ENCODE results near the gene VPS36. TPM values are rescaled to one million over a fixed set of nuclear protein-coding genes. Genes with fewer than 3 reads are reported as not detected.

VPS36 gene
- total and polyA plus RNA-seq, 10 of the 15 experiments (the other 5 are each of a cell fraction or from before 2014, with no cell fraction given): 10.3 to 29.0 (median 23.9) TPM

DNA sequence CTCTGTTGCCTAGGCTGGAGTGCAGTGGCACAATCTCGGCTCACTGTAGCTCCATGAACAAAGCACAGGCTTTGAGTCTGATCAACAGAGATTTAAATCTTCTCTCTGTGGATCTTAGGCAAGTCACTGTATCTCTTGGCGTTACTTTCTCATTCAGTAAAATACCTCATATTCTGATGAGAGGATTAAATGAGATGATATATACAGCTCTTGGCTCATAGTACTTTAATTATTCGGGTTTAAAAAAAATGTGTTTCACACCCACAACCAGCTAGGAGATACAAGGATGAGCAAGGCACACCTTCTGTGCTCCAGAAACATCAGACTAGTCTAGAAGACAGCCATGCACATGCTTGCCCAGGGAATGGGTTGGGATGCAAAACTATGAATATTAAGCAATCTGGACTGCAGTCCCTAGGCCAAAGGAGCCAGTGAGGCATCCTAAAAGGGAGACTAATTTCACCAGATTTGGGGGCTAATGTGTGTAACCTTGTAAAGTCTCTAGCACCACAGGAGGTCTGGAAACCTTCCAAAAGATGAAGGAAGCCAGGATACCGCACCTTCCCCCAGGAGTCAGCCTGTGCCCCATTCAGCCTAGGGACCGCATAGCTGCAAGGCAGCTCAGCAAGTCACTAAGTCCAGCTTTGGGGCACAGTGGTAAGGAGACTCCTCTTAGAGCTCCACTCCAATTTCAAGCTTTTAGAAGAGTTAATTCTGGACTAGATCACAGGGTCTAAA, 2.5 kb downstream of the VPS36 start (continued):
- TF ChIP-seq ASH2L (IDR thresholded peaks at IDR 0.05; ENCODE audit: borderline replicate concordance, low read depth) (no peak), ZNF592 (IDR thresholded peaks at IDR 0.05) (no peak), IRF4 (IDR thresholded peaks at IDR 0.05; ENCODE audit: low read depth, low read length) (no peak), STAT1 (conservative IDR thresholded peaks at IDR 0.05) (no peak)

DNA sequence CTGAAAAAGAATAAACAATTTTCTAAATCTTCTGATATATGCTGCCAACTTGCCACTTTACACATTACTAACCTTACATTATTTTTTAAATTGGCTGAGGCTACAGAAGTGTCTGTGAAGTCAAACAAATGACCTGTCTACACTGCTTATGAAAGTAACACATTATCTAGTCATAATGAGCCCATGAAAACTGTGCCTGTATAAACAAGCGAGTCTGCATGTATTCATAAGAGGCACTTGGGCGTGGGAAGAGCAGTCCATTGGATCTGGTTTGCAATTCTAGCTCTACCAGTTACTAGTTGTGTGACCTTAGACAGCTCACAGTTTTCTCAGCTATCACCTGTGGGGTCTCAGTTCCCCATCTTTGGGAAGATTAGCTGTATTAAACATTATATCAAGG, 3.1 kb downstream of the VPS36 start:
- CTCF ChIA-PET: interaction anchor here (0.7 to 5.3 kb wide), 8 partner anchors 9 to 443 kb away, joined by 3 to 82 read pairs (median 4); no protein-coding TSS in a partner anchor
- in situ Hi-C loops (cut with MboI) (loop anchor here (5.0 kb wide), 1 partner anchor 100 kb away; no protein-coding TSS in a partner anchor), intact Hi-C loops (cut with micrococcal nuclease; ENCODE audit: unreplicated experiment) (no loop called here)
- BruUV-seq (replicated peaks): no TSS peak
- RAD21 ChIA-PET (ENCODE audit: unreplicated experiment): interaction anchor here (0.6 to 4.4 kb wide), 7 partner anchors 9 to 250 kb away, joined by 3 to 34 read pairs (median 4); no protein-coding TSS in a partner anchor
- H3K9ac ChIP-seq (ENCODE audit: control insufficient read depth, insufficient read depth, low read length): no peak overlapping the region
- no peak overlapping the region for H3K27ac ChIP-seq (ENCODE audit: control insufficient read depth, insufficient read depth)
- no peaks in the 10 kb centered on the region for H3K36me3 ChIP-seq (ENCODE audit: control insufficient read depth in 2 of 2, insufficient read depth in 2 of 2, low read length in 1 of 2)
- H3K4me1 ChIP-seq (ENCODE audit: control insufficient read depth, insufficient read depth, low read length): peaks cover 14% of the 10 kb centered on the region
- H3K4me3 ChIP-seq: no peak overlapping the region
- peaks cover 37% of the 10 kb centered on the region for H3K79me2 ChIP-seq (ENCODE audit: control insufficient read depth, insufficient read depth, low read length)
- H2AFZ ChIP-seq (ENCODE audit: control insufficient read depth, low read depth, low read length): no peak overlapping the region
- DNase-seq (ENCODE audit: low read depth, low spot score): no peak
- H3K4me2 ChIP-seq (ENCODE audit: control insufficient read depth, insufficient read depth): peak overlapping the region; percentile 79
- ATAC-seq: peak; percentile 5
- no peak for FAIRE-seq
- H4K20me1 ChIP-seq (ENCODE audit: control insufficient read depth, insufficient read depth): peaks cover 2% of the 10 kb centered on the region; the same call in 1 of the 2 replicates
- H3K9me3 ChIP-seq (replicated peaks; ENCODE audit: control insufficient read depth, insufficient read depth, low read length): no peaks in the 10 kb centered on the region; the same call in 2 of the 3 replicates
- SMC1A ChIA-PET (ENCODE audit: uncharacterized antibody, unreplicated experiment): interaction anchor here (0.9 to 6.1 kb wide), 6 partner anchors 9 to 320 kb away, joined by 3 to 46 read pairs (median 4); no protein-coding TSS in a partner anchor
- WGBS (ENCODE audit: insufficient coverage, insufficient replicate concordance, low lambda C conversion rate, missing lambda C conversion rate): 52% methylated on average over 2 of the region's 2 CpGs
- POLR2A ChIA-PET: interaction anchor here (0.6 to 0.9 kb wide), 5 partner anchors 11 to 476 kb away, joined by 3 to 4 read pairs (median 4); no protein-coding TSS in a partner anchor
- no peaks in the 10 kb centered on the region for H3K27me3 ChIP-seq (replicated peaks in 1 of 2; ENCODE audit: control insufficient read depth in 2 of 2, insufficient read depth in 2 of 2, low read length in 1 of 2)
- TF ChIP-seq ZNF274 (IDR thresholded peaks at IDR 0.05; ENCODE audit: insufficient read depth, insufficient read length) (no peak), BHLHE40 (IDR thresholded peaks at IDR 0.05; ENCODE audit: borderline replicate concordance in 1 of 2, low read depth in 2 of 2, low read length in 1 of 2) (peak in 1 of 2 experiments; percentile 7; a peak in 1 of 4 replicates), CREB1 (IDR thresholded peaks at IDR 0.05; ENCODE audit: low read depth) (no peak), CUX1 (IDR thresholded peaks at IDR 0.05; ENCODE audit: insufficient replicate concordance, low read depth, low read length) (no peak), ATF7 (IDR thresholded peaks at IDR 0.05; ENCODE audit: low read depth) (peak; percentile 20; the same call in 1 of the 2 replicates), ZSCAN29 (IDR thresholded peaks at IDR 0.05) (peak; percentile 78; the same call in 1 of the 2 replicates), EGR1 (IDR thresholded peaks at IDR 0.05; ENCODE audit: borderline replicate concordance in 1 of 2, low read depth in 2 of 2, low read length in 2 of 2) (no peak), KAT2A (conservative IDR thresholded peaks at IDR 0.05; ENCODE audit: control insufficient read depth, low read depth, low read length) (no peak)

Data from GM12878 (cell line).